Glutamatergic neuron (in vitro differentiated cells): ENCODE measurements around the gene NAP1L4. TPM values are rescaled to one million over a fixed set of nuclear protein-coding genes. Genes with fewer than 3 reads are reported as not detected.

Experiments
- DNase-seq: peaks from one replicate; pipeline ENCODE4 v3.0.0; 2022
- H3K27ac Mint-ChIP-seq: one replicate; pipeline ENCODE4 v1.8.0; 2020; ENCODE audit warnings: mild to moderate bottlenecking, mixed read lengths, inconsistent platforms; ENCODE audit not compliant: unreplicated experiment
- H3K27me3 Mint-ChIP-seq: one replicate; pipeline ENCODE4 v1.8.0; 2020; ENCODE audit warnings: mild to moderate bottlenecking, moderate library complexity, mixed read lengths, inconsistent platforms; ENCODE audit not compliant: unreplicated experiment
- H3K36me3 Mint-ChIP-seq: one replicate; pipeline ENCODE4 v1.8.0; 2020; ENCODE audit warnings: mild to moderate bottlenecking, mixed read lengths, inconsistent platforms; ENCODE audit not compliant: unreplicated experiment
- H3K4me1 Mint-ChIP-seq: one replicate; pipeline ENCODE4 v1.8.0; 2020; ENCODE audit warnings: mild to moderate bottlenecking, low read depth, mixed read lengths, inconsistent platforms; ENCODE audit not compliant: unreplicated experiment
- H3K4me3 Mint-ChIP-seq: one replicate; pipeline ENCODE4 v1.8.0; 2020; ENCODE audit warnings: mild to moderate bottlenecking, mixed read lengths, inconsistent platforms; ENCODE audit not compliant: unreplicated experiment
- H3K9me3 Mint-ChIP-seq: one replicate; pipeline ENCODE4 v1.8.0; 2020; ENCODE audit warnings: mild to moderate bottlenecking, moderate library complexity, mixed read lengths, inconsistent platforms; ENCODE audit not compliant: unreplicated experiment
- total RNA-seq: library from RNA; stranded (reverse); fragmentation: NEBNext Ultra II Directional; extraction: Animal tissue kit (Norgen Biotek cat#: 25700); gene quantifications from one replicate; pipeline ENCODE4 v1.2.1, GENCODE V29; 2021; ENCODE audit not compliant: unreplicated experiment
- TF ChIP-seq, protein P1 (sequence below): fragments of 200-600 bp; sonication (generic); IDR thresholded peaks from one replicate; pipeline ENCODE4 v1.5.0; 2021; ENCODE audit not compliant: partially characterized antibody, unreplicated experiment

Gene NAP1L4
- total RNA-seq, 1 donor from 2014 or later = 209 TPM

DNA sequence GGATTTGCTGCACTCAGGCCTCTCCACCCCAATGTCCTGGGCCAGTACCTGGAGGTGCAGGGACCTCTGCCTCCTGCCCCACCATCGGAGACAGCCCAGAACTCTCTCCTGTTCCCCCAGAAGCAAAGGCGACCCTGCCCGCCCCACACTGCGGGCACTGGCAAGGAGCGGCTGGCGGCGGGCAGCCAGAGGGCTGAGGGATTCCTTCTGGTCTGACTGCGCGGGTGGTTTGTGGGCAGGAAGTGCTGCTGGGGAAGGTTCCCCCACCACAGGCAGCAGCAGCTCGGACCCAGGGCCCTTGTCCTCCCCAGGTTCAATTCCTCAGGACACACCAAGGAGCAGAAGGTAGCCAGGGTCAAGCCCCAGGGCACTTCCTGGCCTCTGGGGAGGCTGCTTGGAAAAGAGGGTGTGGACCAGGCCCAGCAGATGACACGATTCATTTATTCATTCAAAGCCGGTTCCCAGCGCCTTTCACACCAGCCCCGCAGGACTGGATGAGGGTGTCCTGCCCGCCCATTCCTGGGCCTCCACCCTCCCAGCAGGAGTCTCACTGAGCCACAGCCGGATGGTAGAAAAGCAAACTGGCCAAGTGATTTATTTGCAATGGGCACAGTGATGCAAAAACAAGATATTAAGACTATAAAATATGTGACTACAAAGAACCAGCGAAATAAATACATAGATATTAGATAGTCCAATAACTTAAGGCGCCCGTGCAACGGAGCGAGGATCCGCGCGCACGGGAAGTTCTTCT lies 64.1 kb downstream of the NAP1L4 start:
- DNase-seq = peak; percentile 40
- H3K36me3 Mint-ChIP-seq = no peaks in the 10 kb centered on the region
- H3K4me3 Mint-ChIP-seq = peak overlapping the region; percentile 56
- H3K4me1 Mint-ChIP-seq = peaks cover 3% of the 10 kb centered on the region
- peaks cover 2% of the 10 kb centered on the region for H3K9me3 Mint-ChIP-seq
- TF ChIP-seq, protein P1, sequence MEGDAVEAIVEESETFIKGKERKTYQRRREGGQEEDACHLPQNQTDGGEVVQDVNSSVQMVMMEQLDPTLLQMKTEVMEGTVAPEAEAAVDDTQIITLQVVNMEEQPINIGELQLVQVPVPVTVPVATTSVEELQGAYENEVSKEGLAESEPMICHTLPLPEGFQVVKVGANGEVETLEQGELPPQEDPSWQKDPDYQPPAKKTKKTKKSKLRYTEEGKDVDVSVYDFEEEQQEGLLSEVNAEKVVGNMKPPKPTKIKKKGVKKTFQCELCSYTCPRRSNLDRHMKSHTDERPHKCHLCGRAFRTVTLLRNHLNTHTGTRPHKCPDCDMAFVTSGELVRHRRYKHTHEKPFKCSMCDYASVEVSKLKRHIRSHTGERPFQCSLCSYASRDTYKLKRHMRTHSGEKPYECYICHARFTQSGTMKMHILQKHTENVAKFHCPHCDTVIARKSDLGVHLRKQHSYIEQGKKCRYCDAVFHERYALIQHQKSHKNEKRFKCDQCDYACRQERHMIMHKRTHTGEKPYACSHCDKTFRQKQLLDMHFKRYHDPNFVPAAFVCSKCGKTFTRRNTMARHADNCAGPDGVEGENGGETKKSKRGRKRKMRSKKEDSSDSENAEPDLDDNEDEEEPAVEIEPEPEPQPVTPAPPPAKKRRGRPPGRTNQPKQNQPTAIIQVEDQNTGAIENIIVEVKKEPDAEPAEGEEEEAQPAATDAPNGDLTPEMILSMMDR = no peak
- H3K27ac Mint-ChIP-seq = no peak overlapping the region
- H3K27me3 Mint-ChIP-seq = peaks cover 11% of the 10 kb centered on the region

- H3K4me3 Mint-ChIP-seq = peak overlapping the region; percentile 30
- H3K27ac Mint-ChIP-seq = no peak overlapping the region
- peak; percentile 12 for DNase-seq
- no peaks in the 10 kb centered on the region for H3K36me3 Mint-ChIP-seq
- H3K27me3 Mint-ChIP-seq = peaks cover 11% of the 10 kb centered on the region
- H3K4me1 Mint-ChIP-seq = peaks cover 3% of the 10 kb centered on the region
- TF ChIP-seq, protein P1 = no peak
- peaks cover 2% of the 10 kb centered on the region for H3K9me3 Mint-ChIP-seq
Observed at GRCh38 chr11:2927121-2927800, 64.9 kb downstream of the NAP1L4 start.

GRCh38 chr11:2926611-2927051 lies 65.5 kb downstream of the NAP1L4 start:
- Mint-ChIP-seq H3K27me3 (peaks cover 11% of the 10 kb centered on the region), H3K36me3 (no peaks in the 10 kb centered on the region), H3K4me1 (peaks cover 3% of the 10 kb centered on the region), H3K4me3 (no peak overlapping the region), H3K27ac (no peak overlapping the region), H3K9me3 (peaks cover 2% of the 10 kb centered on the region)
- TF ChIP-seq, protein P1 = no peak
- DNase-seq = peak; percentile 11

GRCh38 chr11:2924821-2925675 lies 67.1 kb downstream of the NAP1L4 start:
- Mint-ChIP-seq H3K36me3 (no peaks in the 10 kb centered on the region), H3K27ac (no peak overlapping the region), H3K27me3 (peaks cover 8% of the 10 kb centered on the region), H3K4me1 (peaks cover 3% of the 10 kb centered on the region), H3K4me3 (no peak overlapping the region), H3K9me3 (peaks cover 2% of the 10 kb centered on the region)
- DNase-seq = no peak
- TF ChIP-seq, protein P1 = no peak
